Esophagus (tissue), 2 donors: ENCODE results near the gene GNS. TPM values are rescaled to one million over a fixed set of nuclear protein-coding genes. Genes with fewer than 3 reads are reported as not detected.

ENCODE experiments used
- H3K27ac ChIP-seq, 2 donors: one replicate each; pipeline ENCODE4 v1.5.1; 2013; ENCODE audit warnings: low read depth in 2 of 2, mild to moderate bottlenecking in 2 of 2, inconsistent platforms in 1 of 2, low read length in 1 of 2, moderate library complexity in 1 of 2
- H3K27me3 ChIP-seq, 2 donors: one replicate each; pipeline ENCODE4 v1.6.1; 2013; ENCODE audit warnings: low read length in 2 of 2, control low read depth in 1 of 2, mild to moderate bottlenecking in 1 of 2; ENCODE audit not compliant: insufficient read depth in 2 of 2, control insufficient read depth in 1 of 2
- H3K36me3 ChIP-seq, 2 donors: one replicate each; pipeline ENCODE4 v1.6.1; 2013; ENCODE audit warnings: low read length in 1 of 2; ENCODE audit not compliant: control insufficient read depth in 2 of 2, insufficient read depth in 2 of 2
- H3K4me1 ChIP-seq, 2 donors: one replicate each; pipeline ENCODE4 v1.6.1; 2013; ENCODE audit warnings: low read length in 1 of 2; ENCODE audit not compliant: control insufficient read depth in 2 of 2, insufficient read depth in 2 of 2
- H3K4me3 ChIP-seq, 2 donors: one replicate each; pipeline ENCODE4 v1.5.1; 2013; ENCODE audit warnings: low read length in 2 of 2, mild to moderate bottlenecking in 2 of 2, low read depth in 1 of 2, moderate library complexity in 1 of 2
- H3K9me3 ChIP-seq, 2 donors: one replicate each; pipeline ENCODE4 v1.6.1; 2013; ENCODE audit warnings: mild to moderate bottlenecking in 2 of 2, low read depth in 1 of 2, low read length in 1 of 2, moderate library complexity in 1 of 2; ENCODE audit not compliant: control insufficient read depth in 2 of 2, insufficient read depth in 1 of 2
- whole genome bisulfite sequencing, 2 donors: extraction: QIAGEN DNeasy Blood & Tissue Kit; methylation state at CpG; one replicate each; pipeline ENCODE4 v1.1.7; 2013; 5-methylcytosine and 5-hydroxymethylcytosine counted together
- polyA plus RNA-seq, 2 donors: library from polyadenylated mRNA; stranded (reverse); fragments of 200-250 nt; gene quantifications; one replicate each; pipeline ENCODE4 v1.2.3, GENCODE V29; 2013
- donor health status: healthy with polysubstance abuse.
- donor health status: Bipolar disorder and iron deficiency.

GNS gene
- polyA plus RNA-seq, 2 donors: 3.3 to 9.9 TPM

- no peaks in the 10 kb centered on the region for H3K4me1 ChIP-seq
Measured at GRCh38 chr12:64753427-64753826, 5.8 kb downstream of the GNS start.

GRCh38 chr12:64752833-64753238 lies 6.4 kb downstream of the GNS start:
- Histone ChIP-seq H3K4me1 (no peaks in the 10 kb centered on the region), H3K27ac (no peak overlapping the region)

More at GRCh38 chr12:64753427-64753826, 5.8 kb downstream of the GNS start:
- WGBS, 2 donors: 88 to 91% methylated on average over 3 of the region's 3 CpGs
- no peaks in the 10 kb centered on the region for H3K9me3 ChIP-seq
- H3K27me3 ChIP-seq: no peaks in the 10 kb centered on the region
- H3K36me3 ChIP-seq: no peaks in the 10 kb centered on the region
- no peak overlapping the region for H3K4me3 ChIP-seq
- no peak overlapping the region for H3K27ac ChIP-seq

DNA sequence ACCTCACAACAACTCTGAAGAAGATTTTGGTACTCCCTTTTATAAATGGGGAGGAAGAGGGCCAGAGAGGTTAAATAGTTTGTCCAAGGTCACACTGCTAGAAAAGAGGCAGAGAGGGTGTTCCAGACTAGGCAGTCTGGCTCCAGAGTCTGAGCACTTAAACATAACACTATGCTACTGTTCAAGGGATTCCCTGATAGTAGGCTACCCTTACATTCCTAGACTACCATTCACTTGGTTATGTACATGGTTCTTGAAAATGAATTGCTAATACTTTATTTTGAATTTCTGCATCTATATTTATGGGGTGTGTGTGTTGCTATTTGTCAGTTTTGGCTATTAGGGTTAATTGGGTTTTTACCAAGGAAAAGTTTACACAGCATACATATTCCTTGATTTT lies 7.2 kb downstream of the GNS start:
- Histone ChIP-seq H3K27me3 (no peaks in the 10 kb centered on the region), H3K4me3 (no peak overlapping the region), H3K9me3 (no peaks in the 10 kb centered on the region), H3K27ac (no peak overlapping the region), H3K36me3 (no peaks in the 10 kb centered on the region), H3K4me1 (no peaks in the 10 kb centered on the region)

More at GRCh38 chr12:64752833-64753238, 6.4 kb downstream of the GNS start:
- no peak overlapping the region for H3K4me3 ChIP-seq
- no peaks in the 10 kb centered on the region for H3K9me3 ChIP-seq
- WGBS, 2 donors: 68 to 79% methylated on average over 4 of the region's 4 CpGs
- H3K36me3 ChIP-seq: no peaks in the 10 kb centered on the region
- no peaks in the 10 kb centered on the region for H3K27me3 ChIP-seq

GRCh38 chr12:64749461-64750200 lies 9.6 kb downstream of the GNS start:
- WGBS, 2 donors: 88 to 93% methylated on average over 15 of the region's 15 CpGs
- H3K4me1 ChIP-seq: no peaks in the 10 kb centered on the region
- no peak overlapping the region for H3K27ac ChIP-seq
- no peaks in the 10 kb centered on the region for H3K27me3 ChIP-seq
- no peaks in the 10 kb centered on the region for H3K36me3 ChIP-seq
- no peaks in the 10 kb centered on the region for H3K9me3 ChIP-seq
- no peak overlapping the region for H3K4me3 ChIP-seq

DNA sequence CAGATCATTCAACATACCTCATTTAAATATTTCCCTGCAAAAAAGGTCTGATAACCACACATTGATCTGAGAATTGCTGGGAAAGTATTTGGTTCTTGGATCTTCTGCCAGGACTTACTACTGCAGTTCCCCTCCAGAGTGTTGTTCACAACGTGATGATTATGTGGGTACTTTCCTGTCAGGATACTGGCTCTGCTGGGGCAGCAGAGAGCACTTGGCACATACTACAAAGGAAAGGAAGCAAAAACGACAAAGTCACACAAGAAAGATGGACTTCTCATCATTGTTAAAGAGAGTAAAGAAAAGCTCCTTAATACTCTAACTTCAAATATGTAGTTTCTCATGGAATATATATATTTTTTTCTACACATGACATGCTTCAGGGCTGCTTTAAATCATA lies 11.5 kb downstream of the GNS start:
- Histone ChIP-seq H3K4me1 (no peaks in the 10 kb centered on the region), H3K4me3 (no peak overlapping the region), H3K27me3 (no peaks in the 10 kb centered on the region), H3K27ac (no peak overlapping the region), H3K36me3 (peaks cover 0 to 4% of the 10 kb centered on the region in 2 donors), H3K9me3 (no peaks in the 10 kb centered on the region)
- 11 to 19% methylated on average over 2 of the region's 2 CpGs for WGBS, 2 donors

GRCh38 chr12:64746663-64747062 lies 12.5 kb downstream of the GNS start:
- Histone ChIP-seq H3K4me3 (no peak overlapping the region), H3K4me1 (no peaks in the 10 kb centered on the region), H3K27ac (no peak overlapping the region), H3K27me3 (no peaks in the 10 kb centered on the region), H3K36me3 (peaks cover 0 to 7% of the 10 kb centered on the region in 2 donors), H3K9me3 (no peaks in the 10 kb centered on the region)
- WGBS, 2 donors: 79 to 84% methylated on average over 2 of the region's 2 CpGs

DNA sequence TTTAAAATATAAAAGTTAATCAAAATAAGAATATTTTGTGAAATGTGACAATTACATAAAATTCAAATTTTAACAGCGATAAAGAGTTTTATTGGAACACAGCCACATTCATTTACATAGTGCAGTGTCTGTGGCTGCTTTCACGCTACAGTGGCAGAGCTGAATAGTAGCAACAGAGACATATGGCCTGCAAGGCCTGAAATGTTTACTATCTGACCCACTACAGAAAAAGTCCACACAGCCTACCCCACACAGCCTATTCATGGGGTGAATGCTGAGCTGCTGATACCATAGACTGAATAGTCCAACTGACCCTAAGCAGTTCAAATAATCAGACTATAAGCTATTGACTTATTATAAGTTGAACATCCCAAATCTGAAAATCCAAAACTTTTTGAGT lies 13.2 kb downstream of the GNS start:
- H3K27ac ChIP-seq: no peak overlapping the region
- peaks cover 0 to 9% of the 10 kb centered on the region in 2 donors for H3K36me3 ChIP-seq
- H3K4me1 ChIP-seq: no peaks in the 10 kb centered on the region
- no peak overlapping the region for H3K4me3 ChIP-seq
- H3K27me3 ChIP-seq: no peaks in the 10 kb centered on the region
- WGBS, 2 donors: 93 to 94% methylated on average over 2 of the region's 2 CpGs
- no peaks in the 10 kb centered on the region for H3K9me3 ChIP-seq

- WGBS, 2 donors: 82 to 85% methylated on average over 7 of the region's 7 CpGs
- H3K4me3 ChIP-seq: no peak overlapping the region
- no peaks in the 10 kb centered on the region for H3K9me3 ChIP-seq
- H3K36me3 ChIP-seq: peaks cover 0 to 9% of the 10 kb centered on the region in 2 donors
- H3K4me1 ChIP-seq: no peaks in the 10 kb centered on the region
- H3K27ac ChIP-seq: no peak overlapping the region
- no peaks in the 10 kb centered on the region for H3K27me3 ChIP-seq
Measured at GRCh38 chr12:64745259-64745807, 13.9 kb downstream of the GNS start.

GRCh38 chr12:64744422-64745258 lies 14.6 kb downstream of the GNS start:
- H3K36me3 ChIP-seq: peaks cover 0 to 9% of the 10 kb centered on the region in 2 donors
- 41 to 54% methylated on average over 5 of the region's 5 CpGs for WGBS, 2 donors
- no peak overlapping the region for H3K4me3 ChIP-seq

More at GRCh38 chr12:64744422-64745258, 14.6 kb downstream of the GNS start:
- no peaks in the 10 kb centered on the region for H3K9me3 ChIP-seq
- H3K27me3 ChIP-seq: no peaks in the 10 kb centered on the region
- no peaks in the 10 kb centered on the region for H3K4me1 ChIP-seq
- peak overlapping the region in 1 of 2 donors; percentile 15 for H3K27ac ChIP-seq
